HG03064 (cell line): ENCODE measurements around the gene PI4K2A.

Source experiments
- ATAC-seq: cut with Tn5 transposase; IDR thresholded peaks from one replicate; pipeline ENCODE4 v1.9.1; 2021; ENCODE audit warnings: low read depth; ENCODE audit not compliant: unreplicated experiment

PI4K2A gene

GRCh38 chr10:97640174-97640867 is at the start of gene PI4K2A:
Gene PI4K2A, plus strand, starts transcription at chr10:97640671. Its CDS starts 72 bp downstream, at chr10:97640743.
- peak; percentile 98 for ATAC-seq

- no peak for ATAC-seq
Observed at GRCh38 chr10:97590748-97591495, 49.5 kb upstream of the PI4K2A start.

GRCh38 chr10:97593421-97593820 is 47.0 kb upstream of the PI4K2A start:
- no peak for ATAC-seq

GRCh38 chr10:97596101-97597082 is 44.1 kb upstream of the PI4K2A start:
- no peak for ATAC-seq

GRCh38 chr10:97597778-97598177 is 42.7 kb upstream of the PI4K2A start:
- no peak for ATAC-seq

GRCh38 chr10:97598407-97599271 is 41.8 kb upstream of the PI4K2A start:
- ATAC-seq = no peak

GRCh38 chr10:97599272-97599619 is 41.2 kb upstream of the PI4K2A start:
- ATAC-seq = no peak

GRCh38 chr10:97600616-97601015 is 39.9 kb upstream of the PI4K2A start:
- ATAC-seq = no peak

- no peak for ATAC-seq
Observed at GRCh38 chr10:97601268-97602215, 38.9 kb upstream of the PI4K2A start.

GRCh38 chr10:97607095-97607636 is 33.3 kb upstream of the PI4K2A start:
- no peak for ATAC-seq

GRCh38 chr10:97608991-97609561 is 31.4 kb upstream of the PI4K2A start:
- ATAC-seq = no peak

GRCh38 chr10:97611473-97611872 is 29.0 kb upstream of the PI4K2A start:
- ATAC-seq = no peak

- no peak for ATAC-seq
Observed at GRCh38 chr10:97612386-97612785, 28.1 kb upstream of the PI4K2A start.

GRCh38 chr10:97618285-97618684 is 22.2 kb upstream of the PI4K2A start:
- ATAC-seq = no peak

GRCh38 chr10:97618733-97619132 is 21.7 kb upstream of the PI4K2A start:
- no peak for ATAC-seq

- no peak for ATAC-seq
Observed at GRCh38 chr10:97623277-97623676, 17.2 kb upstream of the PI4K2A start.

GRCh38 chr10:97627731-97628130 is 12.7 kb upstream of the PI4K2A start:
- no peak for ATAC-seq

- ATAC-seq = no peak
Observed at GRCh38 chr10:97628228-97628627, 12.2 kb upstream of the PI4K2A start.
